Measurements from ENCODE around the gene PDE1A.

GRCh38 chr2:182330451-182331305 lies 96.2 kb downstream of the PDE1A start:
- TF ChIP-seq CTCF (conservative IDR thresholded peaks at IDR 0.05; ENCODE audit: low read depth, low read length) (no peak), EZH2phosphoT487 (IDR thresholded peaks at IDR 0.05; ENCODE audit: borderline replicate concordance, low read length) (no peak), EZH2 (IDR thresholded peaks at IDR 0.05; ENCODE audit: low read length, unreplicated experiment) (no peak)

All from PC-3 (cell line).